C4-2B (cell line): ENCODE measurements around the gene TPSAB1.

ENCODE experiments used
- H3K27ac ChIP-seq: fragments of 450-650 bp; 2 replicates; pipeline ENCODE4 v1.5.1; 2017
- ZFX ChIP-seq: fragments of 450-650 bp; IDR thresholded peaks from 2 replicates; pipeline ENCODE4 v1.6.1; 2017
- TF ChIP-seq, protein P1 (sequence below): fragments of 450-650 bp; conservative IDR thresholded peaks from 2 replicates; pipeline ENCODE4 v1.5.1; 2017; ENCODE audit warnings: mild to moderate bottlenecking

TPSAB1 gene

DNA sequence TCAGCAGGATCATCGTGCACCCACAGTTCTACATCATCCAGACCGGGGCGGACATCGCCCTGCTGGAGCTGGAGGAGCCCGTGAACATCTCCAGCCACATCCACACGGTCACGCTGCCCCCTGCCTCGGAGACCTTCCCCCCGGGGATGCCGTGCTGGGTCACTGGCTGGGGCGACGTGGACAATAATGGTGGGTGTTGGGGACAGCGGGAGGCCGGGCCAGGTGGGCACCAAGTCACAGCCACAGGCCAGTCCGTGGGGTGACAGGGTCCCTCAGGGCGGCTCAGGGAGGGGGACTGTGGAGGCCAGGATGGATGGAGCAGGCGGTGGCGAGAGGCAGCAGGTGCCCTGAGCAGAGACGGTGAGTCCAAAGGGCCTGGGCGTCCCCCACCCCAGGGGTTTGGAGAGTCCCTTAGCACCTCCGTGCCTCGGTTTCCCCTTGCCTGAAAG, 16.4 kb downstream of the TPSAB1 start:
- TF ChIP-seq, protein P1, sequence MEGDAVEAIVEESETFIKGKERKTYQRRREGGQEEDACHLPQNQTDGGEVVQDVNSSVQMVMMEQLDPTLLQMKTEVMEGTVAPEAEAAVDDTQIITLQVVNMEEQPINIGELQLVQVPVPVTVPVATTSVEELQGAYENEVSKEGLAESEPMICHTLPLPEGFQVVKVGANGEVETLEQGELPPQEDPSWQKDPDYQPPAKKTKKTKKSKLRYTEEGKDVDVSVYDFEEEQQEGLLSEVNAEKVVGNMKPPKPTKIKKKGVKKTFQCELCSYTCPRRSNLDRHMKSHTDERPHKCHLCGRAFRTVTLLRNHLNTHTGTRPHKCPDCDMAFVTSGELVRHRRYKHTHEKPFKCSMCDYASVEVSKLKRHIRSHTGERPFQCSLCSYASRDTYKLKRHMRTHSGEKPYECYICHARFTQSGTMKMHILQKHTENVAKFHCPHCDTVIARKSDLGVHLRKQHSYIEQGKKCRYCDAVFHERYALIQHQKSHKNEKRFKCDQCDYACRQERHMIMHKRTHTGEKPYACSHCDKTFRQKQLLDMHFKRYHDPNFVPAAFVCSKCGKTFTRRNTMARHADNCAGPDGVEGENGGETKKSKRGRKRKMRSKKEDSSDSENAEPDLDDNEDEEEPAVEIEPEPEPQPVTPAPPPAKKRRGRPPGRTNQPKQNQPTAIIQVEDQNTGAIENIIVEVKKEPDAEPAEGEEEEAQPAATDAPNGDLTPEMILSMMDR = no peak
- TF ChIP-seq ZFX = no peak
- H3K27ac ChIP-seq = no peak overlapping the region

DNA sequence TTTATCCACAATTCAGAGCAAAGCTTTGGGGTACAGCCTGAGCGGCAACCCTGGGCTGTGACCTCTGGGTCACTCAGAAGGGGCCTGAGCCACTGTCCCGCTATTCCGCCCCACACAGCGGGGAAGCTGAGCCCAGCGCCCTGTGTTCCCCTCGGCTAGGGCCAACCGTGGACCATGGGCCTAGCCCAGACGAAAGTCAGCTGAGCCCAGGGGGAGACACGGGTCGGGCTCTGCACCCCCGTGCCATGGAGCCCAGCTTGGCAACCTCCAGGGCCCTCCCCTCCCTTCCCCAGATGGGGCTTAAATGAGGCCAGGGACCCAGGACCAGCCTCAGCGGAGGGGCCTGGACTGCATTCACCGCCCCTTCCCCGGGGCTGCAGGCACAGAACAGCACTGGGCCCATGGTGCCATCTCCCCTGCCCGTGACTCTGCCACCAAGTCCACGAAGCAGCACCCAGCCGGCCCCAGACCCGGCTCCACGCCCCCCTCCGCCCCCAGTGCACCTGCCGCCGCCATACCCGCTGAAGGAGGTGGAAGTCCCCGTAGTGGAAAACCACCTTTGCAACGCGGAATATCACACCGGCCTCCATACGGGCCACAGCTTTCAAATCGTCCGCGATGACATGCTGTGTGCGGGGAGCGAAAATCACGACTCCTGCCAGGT, 17.2 kb downstream of the TPSAB1 start:
- H3K27ac ChIP-seq = no peak overlapping the region
- TF ChIP-seq ZFX = no peak
- TF ChIP-seq, protein P1 = no peak

- H3K27ac ChIP-seq = no peak overlapping the region
- TF ChIP-seq ZFX = no peak
- TF ChIP-seq, protein P1 = no peak
Observed at GRCh38 chr16:1258225-1258600, 17.7 kb downstream of the TPSAB1 start.

DNA sequence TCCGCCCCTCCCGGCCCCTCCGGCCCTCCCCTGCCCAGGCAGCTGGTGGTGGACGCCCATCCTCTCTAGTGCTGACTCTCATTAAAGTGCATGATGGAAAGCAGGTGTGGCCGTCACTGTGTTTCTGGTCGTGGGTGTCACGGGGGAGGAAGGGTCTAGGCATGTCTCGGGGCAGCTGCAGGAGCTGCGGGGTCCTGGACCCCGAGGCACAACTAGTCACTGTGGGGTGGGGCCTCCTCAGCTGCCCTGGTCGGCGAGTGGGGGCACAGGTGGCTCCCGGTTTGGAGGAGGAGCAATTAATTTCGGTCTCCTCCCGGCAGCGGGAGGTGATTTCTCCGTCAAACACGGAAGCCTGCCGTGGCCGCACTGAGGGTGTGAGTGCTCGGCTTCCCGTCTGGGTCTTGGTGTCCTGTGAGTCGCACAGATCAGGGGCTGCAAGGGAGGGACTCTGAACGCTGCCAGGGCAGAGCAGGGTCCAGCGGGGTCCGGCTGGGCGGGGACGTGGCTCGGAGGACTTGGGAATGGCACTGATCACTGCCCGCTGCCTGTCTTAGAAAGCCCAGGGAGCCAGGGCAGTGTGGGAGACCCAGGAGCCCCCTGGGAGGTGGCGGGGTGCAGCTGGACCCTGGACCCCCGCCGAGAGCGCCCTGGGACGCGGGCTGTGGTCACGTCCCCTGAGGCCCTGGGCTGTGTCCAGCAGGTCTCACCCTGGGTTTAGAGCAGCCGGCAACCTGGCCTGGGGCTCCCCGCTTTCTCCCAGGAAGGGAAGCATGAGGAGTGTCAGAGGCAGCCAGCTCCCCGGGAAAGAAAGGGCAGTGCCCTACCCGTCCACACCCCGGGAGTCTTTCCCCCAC, 18.6 kb downstream of the TPSAB1 start:
- TF ChIP-seq, protein P1 = no peak
- TF ChIP-seq ZFX = no peak
- no peak overlapping the region for H3K27ac ChIP-seq

DNA sequence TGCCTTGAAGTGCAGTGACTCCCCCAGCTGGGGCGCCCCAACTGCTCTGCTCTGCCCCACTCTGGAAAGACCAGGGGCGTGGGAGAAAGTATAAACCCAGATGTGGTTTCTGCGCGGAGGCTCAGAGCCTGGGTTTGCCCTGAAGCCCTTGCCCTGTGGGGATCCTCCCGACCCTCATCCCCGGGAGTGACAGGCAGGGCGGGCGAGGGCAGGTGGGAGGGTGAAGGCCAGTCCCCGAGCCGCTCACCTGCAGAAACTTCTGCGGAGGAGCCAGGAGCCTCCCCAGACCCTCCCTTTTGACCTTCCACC, 19.2 kb downstream of the TPSAB1 start:
- no peak overlapping the region for H3K27ac ChIP-seq
- TF ChIP-seq ZFX = no peak
- TF ChIP-seq, protein P1 = no peak

DNA sequence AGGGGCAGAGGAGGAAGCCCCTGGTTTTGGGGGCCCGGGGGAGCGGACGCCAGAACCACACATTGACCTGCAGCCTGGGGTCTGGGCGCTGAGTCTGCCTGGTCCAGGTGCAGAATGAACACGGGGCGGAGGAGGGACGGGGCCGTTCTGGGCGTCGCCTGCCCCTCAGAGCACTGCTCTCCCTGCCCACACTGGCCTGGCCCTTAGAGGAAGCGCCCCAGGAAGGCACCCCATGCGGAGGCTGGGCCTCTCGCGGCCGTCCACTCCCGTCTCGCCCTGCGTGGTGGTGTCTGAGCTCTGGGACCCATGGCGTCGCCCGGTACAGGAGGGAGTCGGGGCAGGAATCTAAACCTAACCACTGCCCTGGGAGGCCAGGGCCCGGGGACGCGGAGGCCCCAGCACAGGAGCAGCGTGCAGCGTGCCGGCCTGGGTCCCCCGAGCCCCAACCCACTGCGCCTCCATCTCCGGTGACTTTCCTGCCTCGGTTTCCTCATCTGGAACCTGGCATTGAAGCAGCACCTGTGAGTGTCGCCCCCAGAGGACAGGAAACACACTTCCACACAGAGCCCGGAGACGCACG, 19.7 kb downstream of the TPSAB1 start:
- TF ChIP-seq, protein P1 = no peak
- no peak for TF ChIP-seq ZFX
- no peak overlapping the region for H3K27ac ChIP-seq
